ENCODE results near the gene TPSB2.

The TPSB2 gene

GRCh38 chr16:1264345-1265089 is 34.5 kb upstream of the TPSB2 start (continued):
- TF ChIP-seq ZNF18 (tag by site-specific recombination; IDR thresholded peaks at IDR 0.05): peak; percentile 87
- no peak for TF ChIP-seq ZNF292 (tag by site-specific recombination; IDR thresholded peaks at IDR 0.05; ENCODE audit: borderline replicate concordance, low read depth)
- peak; percentile 12 for TF ChIP-seq ZBTB26 (tag by site-specific recombination; optimal IDR thresholded peaks at IDR 0.05)
- TF ChIP-seq ZSCAN5A (tag by site-specific recombination; IDR thresholded peaks at IDR 0.05): 0 out of 2 replicates have a peak, but pooled peaks have one; percentile 9
- no peak for TF ChIP-seq BCL11B (tag by site-specific recombination; IDR thresholded peaks at IDR 0.05; ENCODE audit: low read depth)
- peak; percentile 63; the same call in 1 of the 2 replicates for TF ChIP-seq ZNF571 (tag by site-specific recombination; IDR thresholded peaks at IDR 0.05)
- TF ChIP-seq ZFHX2 (tag by site-specific recombination; conservative IDR thresholded peaks at IDR 0.05): no peak
- TF ChIP-seq ZNF391 (tag by site-specific recombination; IDR thresholded peaks at IDR 0.05; ENCODE audit: borderline replicate concordance, low read depth): no peak
- TF ChIP-seq ZNF335 (tag by site-specific recombination; conservative IDR thresholded peaks at IDR 0.05): no peak
- TF ChIP-seq ZNF362 (tag by site-specific recombination; IDR thresholded peaks at IDR 0.05): no peak
- no peak for TF ChIP-seq ZNF791 (tag by site-specific recombination; IDR thresholded peaks at IDR 0.05)
- TF ChIP-seq ZSCAN4 (tag by site-specific recombination; IDR thresholded peaks at IDR 0.05): peak; percentile 99
- TF ChIP-seq GLI2 (tag by site-specific recombination; IDR thresholded peaks at IDR 0.05; ENCODE audit: borderline replicate concordance, low read depth): no peak
- no peak for TF ChIP-seq ZFP3 (tag by site-specific recombination; IDR thresholded peaks at IDR 0.05; ENCODE audit: low read depth)
- TF ChIP-seq ZFP41 (tag by site-specific recombination; IDR thresholded peaks at IDR 0.05; ENCODE audit: borderline replicate concordance): no peak
- no peak; the same call in 1 of the 2 replicates for TF ChIP-seq ZBTB8A (tag by site-specific recombination; IDR thresholded peaks at IDR 0.05)
- no peak for TF ChIP-seq ZNF121 (tag by site-specific recombination; IDR thresholded peaks at IDR 0.05)
- 0 out of 2 replicates have a peak, but pooled peaks have one; percentile 8 for TF ChIP-seq SALL2 (tag by site-specific recombination; IDR thresholded peaks at IDR 0.05; ENCODE audit: borderline replicate concordance)
- no peak for TF ChIP-seq PRDM4 (tag by site-specific recombination; IDR thresholded peaks at IDR 0.05)
- no peak for TF ChIP-seq FEZF1 (tag by site-specific recombination; IDR thresholded peaks at IDR 0.05)
- no peak for TF ChIP-seq ZNF10 (tag by site-specific recombination; IDR thresholded peaks at IDR 0.05)
